Suppressor macrophage treated with lipopolysaccharide for 4 hours (primary cell): ENCODE data around the gene FERMT2.
"Not testable (repeated sequence)": the region's sequence is repeated elsewhere in the genome, so short reads cannot be mapped to it uniquely, and the experiment has no call there.

Experiments used
- DNase-seq: peaks from one replicate; pipeline ENCODE4 v3.0.0-alpha.2; 2020

The FERMT2 gene

DNA sequence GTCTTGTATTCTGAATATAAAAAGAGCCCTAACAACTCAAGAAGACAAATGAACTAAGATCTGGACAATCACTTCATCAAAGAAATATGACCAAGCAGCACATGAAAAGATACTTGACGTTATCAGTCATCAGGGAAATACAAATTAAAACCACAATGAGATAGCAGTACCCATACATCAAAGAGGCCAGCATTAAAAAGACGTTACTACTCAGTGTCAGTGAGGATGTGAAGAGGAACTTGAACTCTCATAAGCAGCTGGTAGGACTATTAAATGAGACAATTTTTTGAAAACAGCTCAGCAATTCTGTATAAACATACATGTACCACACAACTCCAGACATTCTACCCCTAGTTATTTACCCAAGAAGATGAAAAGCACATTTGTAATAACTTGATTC lies 55.9 kb downstream of the FERMT2 start:
- no peak for DNase-seq

DNA sequence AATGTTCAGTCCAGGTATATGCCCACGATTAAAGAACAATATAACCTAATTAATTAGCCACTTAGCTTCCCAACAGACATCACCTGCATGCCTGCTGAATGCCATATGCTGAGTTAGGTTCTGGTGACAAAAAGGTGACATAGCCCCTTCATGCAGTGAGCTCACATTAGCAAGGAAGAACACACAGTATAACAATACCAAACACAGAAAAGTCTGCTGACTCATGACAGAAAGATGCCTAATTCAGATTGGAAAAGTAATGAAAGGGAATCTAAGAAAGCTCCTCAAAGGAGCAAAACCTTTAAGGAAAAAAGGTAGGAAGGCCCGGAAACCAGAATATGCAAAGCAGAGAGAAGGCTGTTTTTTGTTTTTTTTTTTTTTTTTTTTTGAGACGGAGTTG lies 59.0 kb downstream of the FERMT2 start:
- no peak for DNase-seq

DNA sequence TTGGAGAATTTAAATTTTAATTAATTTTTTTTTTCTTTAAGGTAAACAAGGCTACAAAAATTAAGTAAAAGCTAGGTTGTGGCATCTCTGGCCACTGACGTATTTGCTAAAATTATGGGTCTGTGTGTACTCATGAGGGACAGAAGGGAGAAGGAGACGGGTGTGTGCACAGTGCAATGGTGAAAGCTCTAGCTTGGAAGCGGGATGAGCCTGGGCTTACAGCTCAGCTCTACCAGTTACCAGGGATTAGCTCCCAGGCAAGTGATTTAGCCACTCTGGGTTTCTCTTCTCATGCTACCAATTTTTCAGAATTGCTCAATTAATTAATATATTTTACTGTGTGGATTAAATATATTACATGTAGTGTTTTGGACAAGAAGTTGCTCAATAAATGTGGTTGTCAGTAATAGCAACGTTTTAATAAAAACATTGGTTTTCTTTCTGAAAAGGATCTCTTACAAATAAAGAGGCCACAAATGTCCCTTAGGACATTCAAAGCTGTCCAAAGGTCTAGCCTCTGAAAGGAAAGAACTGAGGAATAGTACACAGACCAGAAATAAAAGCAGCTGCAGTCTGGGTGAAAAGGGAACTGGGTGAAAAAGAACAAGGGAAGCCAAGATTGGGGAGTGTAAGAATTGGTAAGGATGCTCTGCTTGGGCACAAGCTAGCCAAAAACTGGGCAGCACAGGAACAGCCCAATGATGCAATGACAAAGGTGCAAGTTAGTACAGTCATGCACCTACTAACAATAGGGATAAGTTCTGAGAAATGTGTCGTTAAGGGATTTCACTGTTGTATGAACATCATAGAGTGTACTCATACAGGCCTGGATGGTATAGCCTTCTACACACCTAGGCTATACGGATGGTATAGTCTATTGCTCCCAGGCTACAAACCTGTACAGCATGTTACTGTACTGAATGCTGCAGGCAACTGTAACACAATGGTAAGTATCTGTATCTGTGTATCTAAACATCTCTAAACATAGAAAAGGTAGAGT lies 61.7 kb downstream of the FERMT2 start:
- DNase-seq, result no peak

DNA sequence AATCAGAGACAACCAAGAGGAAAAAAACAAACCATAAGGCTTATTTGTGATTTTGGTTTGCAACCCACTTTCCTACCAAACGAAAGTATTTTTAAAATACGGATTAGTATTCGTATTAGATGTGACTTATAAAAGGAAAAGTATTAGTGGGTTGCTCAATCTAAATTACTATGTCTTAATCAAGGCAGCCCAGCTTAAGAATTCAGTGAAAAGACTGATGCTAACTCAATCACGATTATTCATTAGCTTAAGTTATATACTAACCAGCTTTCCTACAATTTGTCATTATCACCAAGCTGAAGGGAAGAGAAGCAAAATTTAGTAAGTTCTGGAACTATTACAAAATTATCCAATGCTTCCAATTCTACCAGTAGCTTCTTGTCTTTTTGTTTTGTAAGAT lies 62.7 kb downstream of the FERMT2 start:
- DNase-seq, result no peak

DNA sequence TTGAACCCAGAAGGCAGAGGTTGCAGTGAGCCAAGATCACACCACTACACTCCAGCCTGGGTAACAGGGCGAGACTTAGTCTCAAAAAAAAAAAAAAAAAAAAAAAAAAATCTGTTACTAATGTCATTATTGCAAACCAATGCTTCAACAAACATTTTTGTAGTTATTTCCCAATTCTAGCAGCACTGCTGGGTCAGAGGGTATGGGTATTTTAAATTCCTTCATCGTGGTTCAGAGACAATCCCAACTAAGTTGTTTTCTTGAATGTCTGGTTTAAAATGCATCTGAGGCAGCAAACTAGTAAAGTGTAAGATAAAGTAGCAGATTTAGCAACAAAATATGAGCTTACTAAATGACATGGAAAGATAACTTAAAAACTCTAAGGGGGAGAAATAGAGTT lies 65.6 kb downstream of the FERMT2 start:
- no peak for DNase-seq

DNA sequence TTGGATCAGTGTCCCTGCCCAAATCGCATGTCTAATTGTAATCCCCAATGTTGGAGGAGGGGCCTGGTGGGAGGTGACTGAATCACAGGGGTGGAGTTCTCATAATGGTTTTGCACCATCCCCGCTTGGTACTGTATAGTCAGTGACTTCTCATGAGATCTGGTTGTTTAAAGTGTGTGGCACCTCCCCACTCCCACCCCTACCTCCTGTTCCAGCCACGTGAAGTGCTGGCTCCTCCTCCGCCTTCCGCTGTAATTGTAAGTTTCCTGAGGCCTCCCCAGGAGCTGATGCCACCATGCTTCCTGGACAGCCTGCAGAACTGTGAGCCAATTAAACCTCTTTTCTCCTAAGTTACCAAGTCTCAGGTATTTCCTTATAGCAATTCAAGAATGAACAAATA lies 67.2 kb downstream of the FERMT2 start:
- DNase-seq, result no peak

DNA sequence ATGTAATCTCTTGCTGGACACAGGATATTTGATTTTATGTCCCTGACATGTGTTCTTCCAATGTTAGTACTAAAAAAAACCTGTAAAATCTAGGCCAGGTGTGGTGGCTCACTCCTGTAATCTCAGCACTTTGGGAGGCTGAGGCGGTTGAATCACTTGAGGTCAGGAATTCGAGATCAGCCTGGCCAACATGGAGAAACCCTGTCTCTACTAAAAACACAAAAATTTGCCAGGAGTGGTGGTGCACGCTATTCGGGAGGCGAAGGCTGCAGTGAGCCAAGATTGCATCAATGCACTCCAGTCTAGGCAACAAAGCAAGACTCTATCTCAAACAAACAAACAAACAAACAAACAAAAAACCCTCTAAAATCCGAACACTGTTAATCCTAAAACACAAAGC lies 68.0 kb downstream of the FERMT2 start:
- DNase-seq, result no peak

DNA sequence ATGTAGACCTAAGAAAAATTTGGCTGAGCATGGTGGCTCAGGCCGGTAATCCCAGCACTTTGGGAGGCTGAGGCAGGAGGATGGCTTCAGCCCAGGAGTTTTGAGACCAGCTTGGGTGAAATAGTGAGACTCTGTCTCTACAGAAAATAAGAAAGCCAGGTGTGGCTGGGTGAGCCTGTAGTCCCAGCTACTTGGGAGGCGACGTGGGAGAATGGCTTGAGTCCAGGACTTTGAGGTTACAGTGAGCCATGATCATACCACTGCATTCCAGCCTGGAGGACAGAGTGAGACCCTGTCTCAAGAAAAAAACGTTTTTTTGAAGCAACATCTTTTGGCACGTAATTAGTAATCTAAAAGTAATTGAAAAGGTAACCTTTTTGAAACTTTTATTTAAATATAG lies 70.9 kb downstream of the FERMT2 start:
- DNase-seq, result no peak

DNA sequence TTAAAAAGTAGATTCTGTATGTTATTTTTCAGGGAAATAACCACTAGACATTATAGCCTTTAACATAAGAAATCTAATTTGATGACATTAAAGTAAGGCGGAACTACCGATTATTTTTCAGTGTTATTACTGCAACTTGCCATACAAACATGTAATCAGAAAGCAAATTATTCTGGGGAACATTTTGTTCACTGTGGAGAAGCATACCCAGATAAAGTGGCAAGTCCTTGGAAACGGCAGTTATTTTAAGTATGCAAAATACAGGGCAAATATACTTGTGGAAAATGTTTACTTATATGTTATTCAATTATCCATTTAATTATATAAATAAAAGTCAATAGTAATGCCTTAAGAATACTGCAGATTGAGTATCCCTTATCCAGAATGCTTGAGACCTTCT lies 71.9 kb downstream of the FERMT2 start:
- DNase-seq, result no peak

DNA sequence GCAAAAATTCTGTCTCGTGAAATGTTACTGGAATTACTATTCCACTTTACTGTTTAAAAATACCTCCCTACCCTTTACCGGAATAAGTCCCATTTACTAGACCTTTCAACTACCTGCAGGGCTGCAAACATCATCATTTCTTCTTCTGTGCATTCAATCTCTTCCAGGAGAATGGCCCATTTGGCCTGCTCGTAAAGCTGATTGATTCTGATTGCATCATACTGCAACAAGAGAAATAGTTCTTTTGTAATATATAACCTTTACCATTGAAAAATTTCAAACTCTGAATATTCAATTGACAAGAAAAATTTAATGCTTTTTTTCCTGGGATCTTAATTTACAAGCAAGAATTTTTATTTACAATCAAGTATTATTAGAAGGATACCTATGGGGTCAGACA lies 72.4 kb downstream of the FERMT2 start:
- no peak for DNase-seq

DNA sequence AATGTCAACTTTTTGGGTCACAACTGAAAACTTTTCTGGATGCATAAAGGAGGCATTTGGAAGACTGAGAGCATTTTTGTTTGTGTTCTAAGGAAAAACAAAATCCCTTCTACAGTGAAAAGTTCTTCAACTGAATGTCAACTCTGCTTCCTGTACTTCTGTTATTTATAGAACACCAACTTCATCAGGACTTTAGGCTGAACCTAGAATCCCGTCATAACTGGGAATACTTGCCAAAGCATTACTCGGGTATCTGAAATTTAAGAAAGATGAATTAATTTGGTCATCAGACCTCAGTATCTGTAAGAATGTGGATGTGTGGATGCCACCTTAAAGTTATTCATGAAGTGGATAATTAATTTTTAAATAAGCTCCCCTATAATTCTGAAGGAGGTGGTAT lies 73.2 kb downstream of the FERMT2 start:
- DNase-seq, result no peak

DNA sequence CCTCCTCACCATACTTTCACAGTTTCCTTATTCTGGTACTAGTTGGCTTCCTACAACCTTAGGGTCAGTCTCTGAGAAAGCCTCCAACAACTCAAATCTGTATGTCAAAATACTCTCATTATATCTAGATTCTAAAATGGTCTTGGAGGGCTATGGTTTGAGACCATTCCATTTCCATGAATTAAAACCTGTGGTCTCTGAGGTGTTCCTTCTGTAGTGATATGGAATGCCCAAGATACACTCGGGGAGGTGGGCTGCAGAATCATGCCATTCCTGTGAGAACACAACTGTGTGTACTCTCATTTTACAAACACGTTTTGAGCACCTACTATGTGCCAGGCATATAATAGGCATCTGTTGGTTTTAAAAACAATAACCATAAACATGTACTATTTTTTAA lies 74.0 kb downstream of the FERMT2 start:
- DNase-seq, result no peak

DNA sequence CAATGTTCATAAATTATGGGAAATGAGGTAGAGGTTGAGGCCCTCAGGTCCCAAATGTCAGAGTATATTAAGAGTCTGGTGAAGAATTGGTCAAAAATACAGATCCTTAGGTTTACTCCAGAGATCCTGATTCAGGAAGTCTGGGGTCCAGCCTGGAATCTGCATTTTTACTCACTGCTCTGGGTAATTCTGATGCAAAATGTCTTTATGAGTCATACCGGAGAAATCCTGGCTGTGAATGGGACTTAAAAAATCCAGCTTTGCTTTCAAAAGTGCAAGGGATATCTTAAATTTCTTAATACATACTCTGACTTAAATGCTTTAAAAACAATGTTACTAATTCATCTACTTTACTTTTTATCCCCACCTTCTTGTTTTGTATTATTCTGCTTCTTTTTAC lies 74.5 kb downstream of the FERMT2 start:
- DNase-seq, result no peak

DNA sequence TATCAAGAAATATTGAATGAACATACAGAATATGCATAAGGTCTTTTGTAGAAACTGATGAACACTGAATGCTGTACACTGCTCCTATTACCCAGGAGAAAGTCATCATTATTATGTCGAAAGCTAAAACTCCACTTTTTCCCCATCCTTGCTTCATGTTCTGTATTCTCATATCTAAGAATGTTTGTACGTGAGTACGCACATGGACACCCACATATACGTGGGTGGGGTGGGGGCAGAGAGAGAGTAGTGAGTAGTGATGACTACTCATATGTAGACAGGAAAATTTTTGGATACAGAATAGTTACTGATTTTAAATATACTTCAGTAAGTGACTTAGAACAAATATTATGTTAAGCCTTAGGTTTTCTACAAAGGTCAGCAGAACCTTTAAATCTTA lies 75.1 kb downstream of the FERMT2 start:
- no peak for DNase-seq

DNA sequence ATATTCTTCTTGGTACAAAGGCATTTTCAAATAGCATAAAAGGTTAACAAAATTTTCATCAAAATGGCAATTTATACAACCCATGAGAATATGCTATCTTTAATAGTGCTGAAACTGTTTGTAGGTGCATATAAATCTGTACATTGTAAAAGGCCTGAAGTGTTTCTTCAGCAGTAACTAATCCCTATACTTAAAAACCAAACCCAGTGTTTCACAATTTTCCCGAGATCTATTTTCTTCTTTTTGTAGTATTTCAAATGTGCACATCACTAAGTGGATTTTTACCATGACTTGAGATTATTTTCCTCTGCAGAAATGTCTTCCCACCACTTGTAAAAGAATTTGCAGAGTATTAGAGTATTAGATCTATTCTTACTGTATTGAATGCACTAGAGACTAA lies 76.5 kb downstream of the FERMT2 start:
- no peak for DNase-seq

DNA sequence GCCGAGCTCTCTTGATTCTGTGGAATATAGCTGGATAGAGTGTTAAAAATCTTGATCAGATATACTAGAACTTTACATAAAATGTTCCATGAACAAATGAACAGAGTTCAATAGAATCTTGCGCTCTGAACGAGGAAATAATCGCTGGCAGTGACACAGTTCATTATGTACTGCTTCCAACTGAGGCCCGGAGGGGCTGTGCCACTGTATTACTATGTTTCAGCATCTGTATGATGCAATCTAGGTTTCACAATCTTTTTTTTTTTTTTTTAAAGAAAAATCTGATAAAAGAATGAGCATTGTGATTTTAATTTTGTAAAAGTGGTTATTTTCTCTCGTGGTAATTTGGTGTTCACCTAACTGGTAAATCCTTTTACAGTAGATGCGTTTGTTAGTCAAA lies 77.2 kb downstream of the FERMT2 start:
- DNase-seq, result peak; percentile 15

DNA sequence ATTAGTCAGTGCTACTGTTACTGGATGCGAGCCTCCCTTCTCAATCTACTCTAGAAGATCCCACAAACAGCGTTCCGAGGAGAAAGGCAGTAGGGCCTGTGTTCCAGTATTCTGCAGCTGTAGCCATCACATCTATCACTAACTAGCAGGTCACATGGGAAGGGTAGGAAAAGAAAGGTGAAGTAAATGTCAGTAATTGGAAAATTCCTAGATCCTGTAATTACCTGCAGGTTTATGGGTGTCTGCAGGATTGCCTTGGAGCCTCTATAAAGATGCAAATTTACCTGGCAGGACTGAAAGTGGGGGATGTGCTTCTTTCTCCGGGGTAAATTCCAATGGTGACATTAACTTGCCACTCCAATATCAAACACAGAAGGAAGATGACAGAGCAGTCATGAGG lies 77.8 kb downstream of the FERMT2 start:
- no peak for DNase-seq

DNA sequence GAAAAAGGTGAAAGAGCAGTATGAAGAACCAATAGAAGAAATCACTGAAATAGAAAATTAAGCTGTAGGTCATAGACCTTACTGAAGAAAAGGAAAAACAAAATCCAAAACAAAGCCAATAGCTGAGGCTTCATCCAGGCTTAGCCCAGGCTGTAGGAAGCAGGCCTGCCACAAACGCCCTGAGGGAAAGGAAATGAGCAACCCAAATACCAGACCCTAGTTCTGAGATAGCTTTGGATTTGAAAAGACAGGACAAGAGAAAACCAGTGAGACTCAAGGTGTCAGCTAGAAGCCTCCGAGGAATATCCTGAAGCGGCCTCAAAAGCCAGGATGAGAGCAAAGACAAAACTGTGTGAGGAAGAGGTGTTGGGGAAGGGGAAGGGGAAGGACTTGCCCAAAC lies 79.2 kb downstream of the FERMT2 start:
- DNase-seq, result no peak

DNA sequence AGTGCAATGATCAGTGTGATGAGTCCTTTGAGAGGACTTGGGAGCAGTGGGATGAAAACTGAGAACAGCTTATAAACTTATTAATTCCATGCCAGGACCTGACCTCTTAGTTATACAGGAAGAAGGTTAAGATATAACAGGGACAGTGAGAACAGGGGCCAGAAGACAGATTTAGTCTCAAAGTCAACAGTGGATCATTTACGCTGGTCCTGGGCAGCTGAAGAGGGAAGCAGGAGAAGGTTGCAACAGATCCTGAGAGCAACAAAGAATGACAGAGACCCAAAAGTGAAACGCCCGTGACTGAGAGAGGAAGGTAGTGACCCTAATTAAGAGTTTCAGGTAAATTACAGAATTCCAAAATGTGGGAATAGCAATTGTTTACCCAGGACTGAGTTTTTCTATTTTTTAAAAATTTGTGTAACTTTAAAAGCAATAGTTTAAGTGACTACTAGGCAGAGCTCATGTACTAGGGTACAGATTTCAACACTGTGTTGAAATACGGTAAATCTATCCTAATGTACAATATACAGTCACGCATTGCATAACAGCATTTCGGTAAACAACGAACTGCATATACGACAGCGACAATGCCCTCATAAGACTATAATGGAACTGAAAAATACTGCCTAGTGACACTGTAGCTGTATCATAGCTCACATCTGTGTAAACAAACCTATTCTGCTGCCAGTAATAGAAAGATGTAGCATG lies 81.8 kb downstream of the FERMT2 start:
- no peak for DNase-seq

DNA sequence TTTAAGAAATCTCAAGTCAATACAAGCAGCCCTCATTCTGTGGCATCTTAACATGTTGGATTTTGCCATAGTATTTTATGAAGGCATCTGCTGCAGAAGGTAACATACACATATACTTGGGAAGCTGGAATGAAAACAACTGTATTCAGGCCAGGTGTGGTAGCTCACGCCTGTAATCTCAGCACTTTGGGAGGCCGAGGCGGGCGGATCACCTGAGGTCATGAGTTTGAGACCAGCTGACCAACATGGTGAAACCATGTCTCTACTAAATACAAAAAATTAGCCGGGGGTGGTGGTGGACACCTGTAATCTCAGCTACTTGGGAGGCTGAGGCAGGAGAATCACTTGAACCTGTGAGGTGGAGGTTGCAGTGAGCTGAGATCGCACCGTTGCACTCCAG lies 86.0 kb downstream of the FERMT2 start:
- DNase-seq, result not testable (repeated sequence)

DNA sequence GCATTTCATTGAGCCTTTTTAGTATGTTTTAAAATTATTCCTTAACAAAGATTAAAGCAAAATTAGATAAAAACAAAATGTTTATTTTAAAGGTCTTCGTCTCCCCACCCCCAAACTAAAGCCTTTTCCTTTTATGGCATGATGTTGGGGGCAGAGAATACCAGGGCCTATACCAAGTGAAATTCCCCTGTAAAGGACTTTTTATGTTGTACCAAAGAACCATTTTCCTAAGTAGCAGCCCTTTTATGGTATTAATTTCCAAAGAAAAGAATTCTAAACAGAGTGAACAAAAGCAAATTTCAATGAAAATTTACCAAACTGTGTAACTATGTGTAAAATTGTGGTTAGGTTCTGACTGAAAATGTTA lies 87.5 kb downstream of the FERMT2 start:
- DNase-seq, result no peak

DNA sequence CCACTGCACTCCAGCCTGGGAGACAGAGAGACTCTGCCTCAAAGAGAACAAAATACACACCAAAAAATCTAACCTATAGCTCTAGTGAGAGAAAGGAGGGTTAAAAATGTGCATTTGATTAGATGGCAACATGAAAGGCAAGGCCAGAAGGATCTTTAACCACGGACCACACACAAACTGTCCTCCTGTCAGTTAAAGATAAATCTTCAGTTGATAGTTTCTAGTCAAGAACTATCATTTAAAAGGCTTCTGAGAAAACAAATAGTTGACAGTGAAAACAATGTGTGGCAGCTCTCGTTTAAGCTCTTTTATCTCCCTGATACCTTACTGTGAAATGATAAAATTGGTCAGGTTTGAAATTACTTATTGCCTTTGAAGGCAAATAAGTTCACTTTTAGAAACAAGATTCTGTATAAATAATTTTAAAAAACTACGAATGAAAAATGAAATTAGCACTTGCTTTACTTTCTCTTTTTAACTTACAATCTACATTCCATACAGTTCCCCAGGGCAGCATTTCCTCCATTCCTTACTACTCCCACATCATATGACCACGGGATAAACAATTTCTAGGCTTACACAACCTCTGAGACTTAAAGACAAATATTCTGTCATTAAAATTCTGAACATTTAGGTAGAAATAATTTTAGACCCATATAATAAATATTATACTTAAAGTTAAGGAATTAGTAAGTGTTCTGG lies 88.1 kb downstream of the FERMT2 start:
- no peak for DNase-seq

DNA sequence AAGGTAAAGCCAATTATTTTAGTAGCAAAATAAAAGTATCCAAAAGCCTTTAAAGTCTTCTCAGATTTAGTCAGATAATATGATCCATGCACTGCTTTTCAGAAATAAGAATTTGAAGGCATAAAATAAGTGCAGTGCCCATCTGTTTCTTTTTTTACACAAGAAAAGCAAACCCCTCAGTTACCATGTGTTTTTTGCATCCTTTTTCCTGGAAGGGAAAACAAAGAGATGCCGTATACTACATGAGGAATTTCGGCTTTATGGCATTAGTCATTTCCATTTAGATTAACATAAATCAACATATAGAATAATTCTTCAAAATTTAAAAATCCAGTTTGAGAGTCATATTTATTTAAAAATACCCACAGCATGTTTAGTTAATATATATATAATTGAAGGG lies 89.4 kb downstream of the FERMT2 start:
- DNase-seq, result no peak

DNA sequence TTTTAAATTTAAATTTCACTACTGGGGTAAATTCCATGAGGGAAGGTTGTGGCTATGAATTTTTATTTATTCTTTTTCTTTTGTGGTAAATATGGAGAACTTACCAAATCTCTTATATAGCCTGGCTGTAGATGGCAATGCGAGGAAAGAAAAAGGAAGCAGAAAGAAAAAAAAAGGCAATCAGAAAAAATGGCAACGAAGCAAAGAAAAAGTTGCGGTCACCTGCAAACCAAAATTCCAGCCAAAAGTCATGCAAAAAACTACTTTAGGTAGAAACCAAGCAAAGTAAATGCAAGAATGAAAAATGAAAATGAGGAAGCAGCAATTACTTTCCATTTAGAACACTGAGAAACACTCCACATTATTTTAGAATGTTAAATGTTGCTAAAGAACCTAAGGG lies 89.9 kb downstream of the FERMT2 start:
- DNase-seq, result no peak
